GM21529 (cell line): Measurements from ENCODE around the gene TENT4A.
"Not testable (repeated sequence)": the region's sequence is repeated elsewhere in the genome, so short reads cannot be mapped to it uniquely, and the experiment has no call there.

Experiments used
- ATAC-seq: cut with Tn5 transposase; IDR thresholded peaks from one replicate; pipeline ENCODE4 v1.9.1; 2021; ENCODE audit not compliant: unreplicated experiment

Gene TENT4A

DNA sequence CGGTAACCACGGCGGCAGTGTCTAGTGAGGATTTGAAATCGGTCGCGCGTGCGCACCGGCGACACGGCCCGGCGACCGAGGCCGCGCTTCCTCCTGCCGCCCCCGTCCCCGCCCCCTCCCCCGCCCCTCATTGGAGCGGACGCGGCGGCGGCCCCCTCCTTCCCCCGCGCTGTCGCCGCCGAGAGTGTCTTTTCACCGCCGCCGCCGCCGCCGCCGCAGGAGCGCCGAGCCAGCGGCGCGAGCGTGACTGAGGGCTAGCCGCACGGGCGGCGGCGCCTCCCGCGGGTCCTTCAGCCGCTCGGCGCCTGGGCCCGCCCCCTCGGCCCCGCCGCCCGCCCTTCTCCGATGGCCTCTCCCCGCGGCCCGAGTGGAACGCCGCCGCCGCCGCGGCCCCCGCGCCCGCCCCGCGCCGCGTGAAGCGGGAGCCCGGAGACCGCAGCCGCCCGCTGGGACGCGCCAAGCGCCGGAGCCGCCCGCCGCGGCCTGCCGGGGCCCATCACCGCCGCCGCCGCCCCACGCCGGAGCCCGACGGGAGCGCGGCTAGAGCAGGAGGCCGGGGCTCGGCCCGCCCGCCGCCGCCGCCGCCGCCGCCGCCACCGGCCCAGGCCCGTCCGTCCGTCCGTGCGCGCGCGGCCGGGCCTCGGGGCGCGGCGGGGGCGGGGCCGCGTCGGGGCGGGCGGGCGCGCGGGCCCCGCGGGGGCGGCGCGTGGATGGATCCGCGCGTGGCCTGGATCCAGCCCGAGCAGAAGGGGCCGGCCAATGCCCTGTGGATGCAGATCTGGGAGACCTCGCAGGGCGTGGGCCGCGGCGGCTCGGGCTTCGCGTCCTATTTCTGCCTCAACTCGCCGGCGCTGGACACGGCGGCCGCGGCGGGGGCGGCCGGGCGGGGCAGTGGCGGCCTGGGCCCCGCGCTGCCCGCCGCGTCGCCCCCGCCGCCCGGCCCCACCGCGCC lies at the start of gene TENT4A:
TSS of gene TENT4A (plus strand) at position 159 of the 952 bp plus-strand sequence. CDS start at position 711, 552 bp downstream.
- ATAC-seq = no peak

DNA sequence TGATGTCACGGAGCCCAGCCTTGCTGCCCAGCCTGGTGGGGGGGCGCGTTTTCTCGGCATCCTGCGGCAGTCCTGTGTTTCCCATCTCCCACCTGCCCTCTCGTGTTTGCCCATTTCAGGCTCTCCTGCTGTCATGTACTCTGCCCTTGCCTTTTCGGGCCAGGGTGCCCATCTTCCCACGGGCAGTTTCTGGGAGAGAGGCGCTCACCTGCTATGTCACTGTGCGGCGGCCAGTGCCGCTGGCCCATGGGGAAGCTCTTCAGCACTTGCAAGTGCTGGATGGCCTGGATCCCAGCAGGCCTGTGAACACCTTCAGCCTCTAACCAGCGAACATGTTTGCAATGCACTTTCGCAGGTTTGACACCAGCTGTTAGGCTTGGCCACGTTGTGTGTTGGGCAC lies 46.5 kb upstream of the TENT4A start:
- no peak for ATAC-seq

DNA sequence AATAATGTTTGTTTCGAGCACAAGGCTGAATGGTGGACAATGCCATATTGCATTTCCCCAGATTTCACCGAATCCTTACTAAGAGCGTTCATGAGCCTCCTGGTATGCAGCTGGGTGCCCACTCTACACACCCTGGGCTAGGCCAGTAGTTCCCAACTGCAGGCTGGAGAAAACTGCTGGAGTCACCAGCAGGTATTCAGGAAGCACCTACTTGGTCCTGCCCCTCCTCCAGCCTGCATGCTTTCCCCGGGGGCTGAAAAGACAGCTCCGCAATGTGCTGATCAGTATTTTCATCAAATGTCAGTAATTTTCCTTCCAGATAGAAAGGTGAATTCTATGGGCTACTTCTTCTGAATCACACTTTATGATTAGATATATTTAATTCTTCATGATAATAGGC lies 45.6 kb upstream of the TENT4A start:
- ATAC-seq = no peak

- not testable (repeated sequence) for ATAC-seq
These were observed 44.5 kb upstream of the TENT4A start for GRCh38 chr5:6668717-6669116.

DNA sequence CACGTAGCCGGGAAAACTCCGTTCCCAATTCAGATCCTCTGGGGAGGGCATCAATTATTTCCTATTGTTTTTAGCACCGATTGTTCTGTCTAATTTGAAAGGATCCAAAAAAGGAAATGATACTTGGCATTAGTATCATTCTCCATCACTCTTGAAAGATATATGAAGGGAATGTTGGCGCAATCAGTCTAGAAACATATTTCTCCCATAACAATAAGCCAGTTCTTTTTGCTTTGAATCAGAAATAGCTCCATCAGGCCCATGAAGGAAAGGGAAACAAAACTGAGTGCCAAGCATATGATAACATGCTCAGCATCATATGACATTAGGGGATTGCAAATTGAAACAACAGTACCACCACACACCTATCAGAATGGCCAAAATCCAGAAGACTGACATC lies 40.2 kb upstream of the TENT4A start:
- ATAC-seq = no peak

DNA sequence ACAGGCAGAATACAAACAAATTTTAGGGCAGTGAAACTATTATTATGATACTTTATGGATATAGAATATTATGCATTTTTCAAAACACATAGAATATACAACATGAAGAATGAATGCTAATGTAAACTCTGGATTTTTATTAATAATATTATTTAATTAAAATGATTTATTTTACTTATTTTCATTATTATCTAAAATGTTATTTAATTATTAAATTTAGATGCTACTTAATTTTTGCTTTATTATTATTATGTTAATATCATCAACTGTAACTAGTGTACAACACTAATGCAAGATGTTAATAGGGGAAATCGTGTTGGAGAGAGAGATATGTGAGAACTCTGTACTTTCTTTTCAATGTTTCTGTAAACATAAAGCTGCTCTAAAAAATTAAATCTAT lies 39.3 kb upstream of the TENT4A start:
- no peak for ATAC-seq

DNA sequence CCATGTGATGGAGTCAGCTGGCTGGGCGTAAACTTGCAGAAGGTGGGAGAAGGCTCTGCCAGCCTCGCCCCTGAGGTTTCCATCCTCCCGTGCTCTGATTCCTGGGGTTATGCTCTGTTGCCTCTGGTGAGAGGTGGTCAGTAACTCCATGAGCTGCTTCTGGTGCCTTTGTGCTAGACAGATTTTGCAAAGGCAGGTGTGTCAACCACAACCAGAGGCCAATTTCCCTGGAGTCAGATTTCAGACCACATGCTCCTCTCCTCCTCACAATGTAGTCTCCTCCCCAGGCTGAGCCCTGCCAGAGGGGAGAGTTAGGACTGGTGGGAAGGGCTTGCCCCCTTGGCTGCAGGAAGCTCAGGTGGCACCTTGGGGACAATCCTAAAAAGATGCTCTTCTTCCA lies 38.8 kb upstream of the TENT4A start:
- no peak for ATAC-seq

DNA sequence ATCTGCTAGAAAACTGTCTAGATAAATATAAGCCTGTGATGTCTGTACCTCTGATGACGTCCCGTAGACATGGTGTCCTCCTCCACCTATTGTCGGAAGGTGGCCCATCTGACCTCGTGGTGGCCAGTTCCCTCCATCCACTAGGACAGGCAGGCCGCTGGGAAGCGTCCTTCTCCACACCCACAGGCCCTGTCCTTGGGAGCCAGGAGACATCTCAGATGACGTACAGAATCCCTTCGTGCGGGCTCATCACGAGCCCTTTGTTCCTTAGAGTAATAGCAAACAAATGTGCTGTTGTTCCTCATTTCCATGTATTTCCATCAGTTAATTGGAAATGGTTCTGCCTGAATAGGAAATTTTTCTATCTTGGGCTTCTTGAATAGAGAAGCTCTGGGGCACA lies 38.3 kb upstream of the TENT4A start:
- no peak for ATAC-seq

DNA sequence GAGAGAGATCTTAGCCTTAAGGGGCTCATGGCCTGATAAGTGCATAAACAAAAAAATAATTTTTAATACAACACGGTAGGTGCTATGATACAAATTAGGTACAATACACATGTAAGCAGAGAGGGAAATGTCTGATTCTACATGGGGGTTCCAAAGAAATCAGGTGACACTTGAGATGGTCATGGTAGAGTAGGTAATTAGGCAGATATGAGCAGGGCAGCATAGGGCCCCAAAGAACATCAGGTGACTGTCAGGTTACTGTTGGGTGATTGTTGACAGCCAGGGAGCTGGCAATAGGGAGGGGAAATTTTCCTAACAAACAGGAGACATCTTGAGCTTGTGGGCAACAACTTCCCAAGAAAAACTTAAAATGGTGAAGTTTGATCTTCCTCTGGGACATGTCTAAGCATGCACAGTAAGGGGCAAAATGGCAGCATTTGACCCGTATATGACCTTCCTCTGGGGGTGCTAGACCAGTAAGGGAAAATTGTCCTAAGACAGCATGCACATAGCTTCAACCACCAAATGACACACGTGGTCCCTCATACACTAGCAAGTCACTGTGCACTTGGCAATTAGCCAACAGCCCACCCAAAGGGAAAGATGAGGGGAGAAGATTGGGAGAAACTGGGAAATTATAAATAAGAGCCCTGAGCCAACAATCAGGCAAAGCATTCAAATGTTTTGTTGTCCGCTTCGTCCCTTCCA lies 37.3 kb upstream of the TENT4A start:
- ATAC-seq = no peak

- no peak for ATAC-seq
These were observed 36.5 kb upstream of the TENT4A start for GRCh38 chr5:6676702-6677101.

DNA sequence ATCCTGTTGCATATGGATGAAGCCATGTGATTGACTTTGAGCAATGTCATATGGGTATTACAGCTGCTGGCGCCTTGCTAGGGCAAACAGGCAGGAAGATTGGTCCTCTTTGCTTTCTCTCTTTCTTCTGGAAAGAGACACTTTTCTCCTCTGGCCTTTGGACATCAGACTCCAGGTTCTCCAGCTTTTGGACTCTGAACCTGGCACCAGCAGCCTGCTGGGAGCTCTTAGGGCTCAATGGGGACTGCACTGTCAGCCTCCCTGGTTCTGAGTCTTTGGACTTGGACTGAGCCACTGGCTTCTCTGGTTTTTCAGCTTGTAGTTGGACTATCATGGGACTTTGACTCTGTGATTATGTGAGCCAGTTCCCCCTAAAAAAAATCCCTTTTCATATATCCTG lies 34.8 kb upstream of the TENT4A start:
- ATAC-seq = no peak

DNA sequence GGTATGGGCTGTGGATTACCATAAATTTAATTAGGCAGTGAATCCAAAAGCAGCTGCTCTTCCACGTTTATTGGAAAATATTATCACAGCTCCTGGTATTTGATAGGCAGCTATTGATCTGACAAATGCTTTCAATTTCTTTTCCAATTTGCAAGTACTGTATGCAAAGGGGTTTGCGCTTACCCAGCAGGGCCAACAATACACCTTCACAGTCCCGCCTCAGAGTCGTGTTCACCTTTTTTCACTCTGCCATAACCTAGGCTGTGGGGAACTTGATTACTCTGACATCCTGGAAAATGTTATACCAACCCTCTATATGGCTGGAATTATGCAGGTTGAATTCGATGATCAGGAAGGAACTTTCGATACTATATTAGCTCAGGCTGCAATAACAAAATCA lies 32.3 kb upstream of the TENT4A start:
- no peak for ATAC-seq

DNA sequence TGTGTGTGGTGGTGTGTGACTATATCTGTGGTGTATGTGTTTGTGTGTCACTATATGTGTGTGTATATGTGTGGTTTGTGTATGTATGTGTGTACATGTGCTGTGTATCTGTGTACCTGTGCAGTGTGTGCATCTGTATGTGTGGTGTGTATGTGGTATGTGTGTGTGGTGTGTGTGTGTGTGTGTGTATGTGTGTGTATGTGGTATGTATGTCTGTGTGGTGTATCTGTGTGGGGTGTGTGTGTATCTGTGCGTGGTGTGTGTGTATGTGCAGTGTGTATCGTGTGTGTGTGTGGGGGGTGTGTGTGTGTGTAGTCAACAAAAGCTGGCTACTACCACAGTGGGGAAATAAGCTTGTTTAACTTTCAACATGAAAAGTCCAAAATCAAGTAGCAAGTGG lies 31.6 kb upstream of the TENT4A start:
- no peak for ATAC-seq

DNA sequence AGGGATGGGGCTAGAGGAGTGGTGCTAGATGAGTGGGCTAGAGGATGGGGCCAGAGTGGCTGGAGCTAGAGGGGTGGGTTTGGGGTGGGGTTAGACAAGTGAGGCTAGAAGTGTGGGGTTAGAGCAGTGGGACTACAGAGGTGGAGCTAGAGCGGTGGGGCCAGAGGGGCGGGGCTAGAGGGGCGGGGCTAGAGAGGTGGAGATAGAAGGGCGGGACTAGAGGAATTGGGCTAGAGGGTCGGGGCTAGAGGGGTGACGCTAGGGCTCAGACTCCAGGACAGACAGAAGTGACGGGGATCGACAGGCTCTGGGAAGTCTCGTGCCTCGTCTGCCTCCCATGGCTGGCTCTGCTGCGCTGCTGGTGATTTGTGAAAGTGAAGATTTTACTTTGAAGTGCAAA lies 31.0 kb upstream of the TENT4A start:
- ATAC-seq = no peak

DNA sequence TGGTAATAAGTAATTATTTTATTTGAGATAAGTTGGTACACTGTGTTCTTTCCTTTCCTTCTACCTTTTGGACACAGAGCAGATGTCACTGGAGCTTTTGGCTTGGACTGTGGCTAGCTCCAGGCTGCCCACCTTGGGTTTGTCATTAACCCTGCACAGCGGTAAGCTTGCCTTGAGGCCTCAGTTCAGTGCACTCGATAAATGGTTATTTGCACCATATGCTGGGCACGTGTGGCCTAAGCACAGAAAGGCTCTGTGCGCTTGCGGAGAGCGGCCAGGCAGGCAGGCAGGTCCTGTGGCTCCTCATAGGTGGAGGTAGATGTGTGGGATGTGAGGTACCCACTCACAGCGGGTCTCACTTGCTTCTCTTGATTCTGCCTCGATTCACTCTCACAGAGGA lies 30.0 kb upstream of the TENT4A start:
- no peak for ATAC-seq

- ATAC-seq = no peak
These were observed 29.2 kb upstream of the TENT4A start for GRCh38 chr5:6684075-6684474.

DNA sequence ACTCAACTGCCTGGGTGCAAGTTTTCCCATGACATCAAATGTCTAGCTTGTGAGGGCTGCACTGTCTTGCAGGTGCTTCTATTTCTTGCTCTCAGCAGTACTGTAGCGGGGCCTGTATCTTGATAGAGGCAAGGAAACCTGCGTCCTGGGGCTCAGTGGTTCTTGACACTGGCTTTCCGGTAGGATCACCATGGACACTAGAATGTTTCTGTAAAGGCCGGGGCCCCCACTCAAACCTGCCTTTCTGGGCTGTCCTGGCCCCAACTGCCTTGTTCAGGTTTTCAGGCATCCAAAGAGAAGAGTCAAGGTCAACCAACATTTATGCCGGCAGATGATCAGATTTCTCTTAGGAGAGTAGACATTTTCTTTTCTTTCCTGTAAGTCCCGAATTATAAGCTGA lies 26.7 kb upstream of the TENT4A start:
- no peak for ATAC-seq

DNA sequence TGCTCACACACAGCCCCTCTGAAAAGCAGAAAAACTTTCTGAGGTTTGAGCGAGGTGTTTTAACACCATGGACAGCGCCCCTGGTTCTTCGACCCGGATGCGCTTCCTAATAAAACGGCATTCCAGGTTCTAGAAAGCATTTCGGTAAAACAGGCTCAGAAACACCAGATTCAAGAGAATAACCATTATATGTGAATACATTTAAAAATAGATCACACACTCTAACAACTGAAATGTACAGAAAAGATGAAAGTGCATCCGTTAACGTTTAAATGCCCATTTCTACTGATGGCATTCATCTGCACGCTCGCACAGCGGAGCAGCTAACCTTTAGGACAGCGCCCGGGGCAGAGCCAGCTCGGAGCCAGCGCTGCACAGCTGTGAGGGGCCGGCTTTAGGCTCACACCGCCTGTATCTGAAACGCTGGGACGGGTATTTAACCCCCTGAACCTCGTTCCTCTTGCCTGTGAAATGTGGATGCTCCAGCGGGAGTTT lies 26.3 kb upstream of the TENT4A start:
- ATAC-seq = no peak

GRCh38 chr5:6687505-6687904 lies 25.7 kb upstream of the TENT4A start:
- no peak for ATAC-seq

DNA sequence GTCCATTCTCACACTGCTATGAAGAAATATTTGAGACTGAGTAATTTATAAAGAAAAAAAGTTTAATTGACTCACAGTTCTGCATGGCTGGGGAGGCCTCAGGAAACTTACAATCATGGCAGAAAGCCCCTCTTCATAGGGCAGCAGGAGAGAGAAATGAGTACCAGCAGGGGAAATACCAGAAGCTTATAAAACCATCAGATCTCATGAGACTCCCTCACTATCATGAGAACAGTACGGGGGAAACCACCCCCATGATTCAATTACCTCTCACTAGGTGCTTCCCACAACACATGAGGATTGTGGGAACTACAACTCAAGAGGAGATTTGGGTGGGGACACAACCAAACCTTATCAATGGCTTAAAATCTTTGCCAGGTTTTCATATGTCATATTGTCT lies 20.3 kb upstream of the TENT4A start:
- ATAC-seq = no peak

DNA sequence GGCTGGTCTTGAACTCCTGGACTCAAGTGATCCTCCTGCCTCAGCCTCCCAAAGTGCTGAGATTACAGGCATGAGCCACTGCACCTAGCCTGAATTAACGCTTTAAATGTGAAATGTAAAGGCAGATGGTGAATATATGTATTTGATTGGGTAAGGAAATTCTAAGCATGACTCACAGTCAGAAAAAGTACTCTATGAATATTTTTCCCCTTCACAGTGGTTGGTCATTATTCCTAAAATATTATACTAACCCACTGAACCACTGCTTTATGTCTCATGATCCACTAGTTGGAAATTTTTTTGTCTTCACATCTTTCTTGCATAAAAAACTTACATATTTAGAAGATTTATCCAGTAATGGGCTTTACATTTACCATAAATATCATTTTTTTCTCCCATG lies 14.5 kb upstream of the TENT4A start:
- no peak for ATAC-seq

GRCh38 chr5:6699357-6699756 lies 13.9 kb upstream of the TENT4A start:
- ATAC-seq = no peak
